Activated CD8-positive, alpha-beta memory T cell treated with anti-CD3 and anti-CD28 coated beads for 48 hours (primary cell): Measurements from ENCODE around the gene BCKDHA.
"Not testable (repeated sequence)": the region's sequence is repeated elsewhere in the genome, so short reads cannot be mapped to it uniquely, and the experiment has no call there.

Source experiments
- DNase-seq, 3 experiments: peaks; one replicate each; pipeline ENCODE4 v3.0.0-alpha.2; 2020; ENCODE audit warnings: low read depth in 2 of 3, low spot score in 2 of 3

The BCKDHA gene

GRCh38 chr19:41424335-41425173 lies 26.9 kb downstream of the BCKDHA start:
- DNase-seq: no peak

- no peak for DNase-seq
Measured at GRCh38 chr19:41425174-41426115, 27.8 kb downstream of the BCKDHA start.

GRCh38 chr19:41426116-41426841 lies 28.7 kb downstream of the BCKDHA start:
- DNase-seq: no peak

- peak in 1 of 3 experiments; percentile 25 for DNase-seq
Measured at GRCh38 chr19:41426952-41427646, 29.5 kb downstream of the BCKDHA start, which contains the start of gene B3GNT8. TSS of gene B3GNT8 (minus strand) at chr19:41427374. CDS start at chr19:41426778, 596 bp downstream.

- peak in 1 of 3 experiments; percentile 9 for DNase-seq
Measured at GRCh38 chr19:41427647-41428480, 30.2 kb downstream of the BCKDHA start.

- DNase-seq: no peak
Measured at GRCh38 chr19:41428481-41428859, 30.9 kb downstream of the BCKDHA start.

- no peak for DNase-seq
Measured at GRCh38 chr19:41430922-41431321, 33.3 kb downstream of the BCKDHA start.

GRCh38 chr19:41431426-41432386 lies 34.1 kb downstream of the BCKDHA start:
- DNase-seq: no peak

GRCh38 chr19:41433171-41433570 lies 35.6 kb downstream of the BCKDHA start:
- no peak for DNase-seq

- DNase-seq: no peak
Measured at GRCh38 chr19:41434450-41434849, 36.8 kb downstream of the BCKDHA start.

- not testable (repeated sequence) for DNase-seq
Measured at GRCh38 chr19:41435376-41435775, 37.8 kb downstream of the BCKDHA start.

GRCh38 chr19:41435936-41436673 lies 38.5 kb downstream of the BCKDHA start:
- no peak for DNase-seq

- DNase-seq: no peak
Measured at GRCh38 chr19:41436674-41436951, 39.0 kb downstream of the BCKDHA start.

- DNase-seq: no peak
Measured at GRCh38 chr19:41437944-41438574, 40.4 kb downstream of the BCKDHA start.

- DNase-seq: peak; percentile 79 to 87 (median 81)
Measured at GRCh38 chr19:41439441-41440222, 42.0 kb downstream of the BCKDHA start, which contains the start of gene DMAC2. TSS of gene DMAC2 (minus strand) at chr19:41439912. CDS start at chr19:41439899, 13 bp downstream.

GRCh38 chr19:41441321-41441945 lies 43.8 kb downstream of the BCKDHA start:
- no peak for DNase-seq
